Lung (tissue), 12 donors: Measurements from ENCODE around the gene DSE. TPM values are rescaled to one million over a fixed set of nuclear protein-coding genes. Genes with fewer than 3 reads are reported as not detected.
A peak's percentile ranks its signal among the peaks of the same experiment; 100 is the strongest.

Experiments used
- ATAC-seq: fragments of 200-7000 bp; cut with Tn5 transposase; one replicate; pipeline ENCODE4 v1.9.1; 2020; ENCODE audit warnings: moderate number of reproducible peaks; ENCODE audit not compliant: insufficient read depth, low FRiP score
- DNase-seq, 3 donors: peaks; one replicate each; pipeline ENCODE4 v3.0.0-alpha.2; 2013 to 2017
- H3K27ac ChIP-seq, 2 donors: one replicate each; pipeline ENCODE4 v1.5.1; 2013; ENCODE audit warnings: mild to moderate bottlenecking in 2 of 2, moderate library complexity in 2 of 2, control low read depth in 1 of 2, inconsistent platforms in 1 of 2, low read depth in 1 of 2, low read length in 1 of 2
- H3K27me3 ChIP-seq, 3 donors: one replicate each; pipeline ENCODE4 v1.5.1; 2013; ENCODE audit warnings: low read length in 2 of 3; ENCODE audit not compliant: control insufficient read depth in 3 of 3, insufficient read depth in 3 of 3
- H3K36me3 ChIP-seq, 4 donors: one replicate each; pipeline ENCODE4 v1.5.1; 2013; ENCODE audit warnings: low read length in 4 of 4, mild to moderate bottlenecking in 1 of 4, moderate library complexity in 1 of 4; ENCODE audit not compliant: control insufficient read depth in 4 of 4, insufficient read depth in 4 of 4
- H3K4me1 ChIP-seq, 5 donors: one replicate each; pipeline ENCODE4 v1.5.1; 2013; ENCODE audit warnings: low read length in 5 of 5, mild to moderate bottlenecking in 2 of 5, moderate library complexity in 1 of 5; ENCODE audit not compliant: control insufficient read depth in 5 of 5, insufficient read depth in 5 of 5
- H3K4me3 ChIP-seq: one replicate; pipeline ENCODE4 v1.5.1; 2013; ENCODE audit warnings: mild to moderate bottlenecking, control low read depth, moderate library complexity
- H3K9ac ChIP-seq, 2 donors: one replicate each; pipeline ENCODE4 v1.5.1; 2013; ENCODE audit warnings: low read length in 2 of 2, control low read depth in 1 of 2; ENCODE audit not compliant: insufficient read depth in 1 of 2
- H3K9me3 ChIP-seq, 4 donors: one replicate each; pipeline ENCODE4 v1.5.1; 2013; ENCODE audit warnings: low read length in 3 of 4, mild to moderate bottlenecking in 1 of 4, moderate library complexity in 1 of 4; ENCODE audit not compliant: control insufficient read depth in 4 of 4, insufficient read depth in 3 of 4
- CTCF ChIP-seq: IDR thresholded peaks from 2 replicates; pipeline ENCODE4 v1.5.1; 2012; ENCODE audit warnings: mild to moderate bottlenecking; ENCODE audit errors: control extremely low read depth, extremely low read depth
- WGBS, 2 donors: extraction: QIAGEN DNeasy Blood & Tissue Kit; methylation state at CpG; one replicate each; pipeline ENCODE4 v1.1.7; 2013; 5-methylcytosine and 5-hydroxymethylcytosine counted together
- polyA plus RNA-seq, 2 donors: library from polyadenylated mRNA; stranded (reverse); fragments of 200-250 nt; gene quantifications; one replicate each; pipeline ENCODE4 v1.2.1, GENCODE V29; 2013
- total RNA-seq, 2 donors: library from RNA; depleted of rRNA in 1 of 2; stranded (reverse); fragments of >200 nt in 1 of 2; gene quantifications; one replicate each; pipeline ENCODE4 v1.2.1, GENCODE V29; 2014 to 2021
- donor health status: control.
- donor health status: control.
- donor health status: Bipolar disorder and iron deficiency.
- donor health status: healthy.
- donor health status: DM: yes; HTN: yes; CAD: no.

The DSE gene
- total and polyA plus RNA-seq, 4 donors = 5.4 to 46.9 (median 42.4) TPM

DNA sequence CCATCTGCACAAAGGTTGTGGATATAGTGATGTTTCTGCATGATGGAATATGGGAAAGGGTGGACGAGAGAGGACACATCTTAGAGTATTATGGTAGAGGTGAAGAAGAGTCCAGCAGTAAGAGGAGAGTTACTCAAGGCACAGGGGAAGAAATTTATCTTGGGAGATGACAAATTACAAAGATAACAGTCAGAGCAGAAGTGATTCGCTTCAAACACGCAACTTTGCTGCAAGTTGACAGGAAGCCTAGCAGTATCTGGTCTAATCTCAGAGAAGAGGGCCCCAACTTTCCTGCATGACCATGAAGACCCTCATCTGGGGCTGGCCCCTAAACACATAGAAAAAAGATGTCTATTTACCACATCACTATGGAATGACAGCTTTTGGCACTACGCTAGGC is 89.2 kb downstream of the DSE start:
- WGBS, 2 donors = 89 to 93% methylated on average over 4 of the region's 4 CpGs
- peaks cover 0 to 15% (median 7%) of the 10 kb centered on the region in 5 donors for H3K4me1 ChIP-seq
- no peak for TF ChIP-seq CTCF
- no peak overlapping the region for H3K9ac ChIP-seq
- peaks cover 0 to 1% (median 0%) of the 10 kb centered on the region in 4 donors for H3K9me3 ChIP-seq
- ATAC-seq (no peak), DNase-seq (no peak)
- no peaks in the 10 kb centered on the region for H3K27me3 ChIP-seq
- no peak overlapping the region for H3K27ac ChIP-seq
- H3K4me3 ChIP-seq = no peak overlapping the region
- H3K36me3 ChIP-seq = no peaks in the 10 kb centered on the region

DNA sequence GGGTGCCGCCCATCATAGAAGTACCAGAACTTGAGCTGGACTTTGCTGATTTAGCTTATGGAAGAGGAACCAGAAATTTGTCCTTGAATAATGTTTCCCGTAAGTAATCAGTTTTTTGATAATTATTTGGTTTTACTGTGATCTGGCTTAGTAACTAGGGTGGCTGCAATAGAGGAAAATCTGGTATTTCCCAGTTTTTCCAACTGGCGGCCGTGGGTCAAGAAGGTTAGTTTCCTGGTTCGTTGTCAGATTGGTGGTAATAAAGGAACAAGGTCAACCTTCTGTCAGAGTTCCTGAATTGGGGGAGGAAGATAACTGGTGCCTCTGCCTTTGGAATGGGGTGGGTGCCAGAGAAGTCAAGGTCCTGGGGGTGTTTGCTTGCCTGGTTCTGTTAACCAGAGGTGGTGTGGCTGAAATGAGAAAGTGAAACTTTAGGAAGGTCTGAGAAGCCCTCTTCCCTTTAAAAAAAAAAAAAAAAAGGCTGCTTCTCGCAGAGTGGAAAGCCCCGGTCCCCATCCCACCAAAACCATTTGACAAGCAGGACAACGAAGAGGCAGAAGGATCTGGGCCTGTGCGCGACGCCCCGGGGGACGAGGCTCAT is 90.7 kb downstream of the DSE start, which contains the start of gene CALHM6:
Gene CALHM6 (plus strand): TSS at position 45 of the 601 bp plus-strand sequence. CDS start 555 bp downstream, at position 600.
- TF ChIP-seq CTCF = no peak
- Histone ChIP-seq H3K9me3 (peaks cover 0 to 1% (median 0%) of the 10 kb centered on the region in 4 donors), H3K36me3 (no peaks in the 10 kb centered on the region), H3K9ac (no peak within 1 kb of the TSS), H3K4me1 (peaks cover 0 to 17% (median 7%) of the 10 kb centered on the region in 5 donors), H3K27me3 (no peaks in the 10 kb centered on the region), H3K4me3 (peak within 1 kb of the TSS; percentile 41), H3K27ac (no peak within 1 kb of the TSS)
- ATAC-seq = no peak
- no peak for DNase-seq
- WGBS, 2 donors = 33 to 41% methylated on average over 13 of the region's 13 CpGs

- H3K9ac ChIP-seq = no peak overlapping the region
- H3K27ac ChIP-seq = no peak overlapping the region
- whole genome bisulfite sequencing, 2 donors = 4 to 11% methylated on average over 84 of the region's 84 CpGs
Observed at GRCh38 chr6:116461932-116462885, 91.5 kb downstream of the DSE start.

More at GRCh38 chr6:116461932-116462885, 91.5 kb downstream of the DSE start:
- DNase-seq = peak; percentile 70 to 83 (median 71)
- no peaks in the 10 kb centered on the region for H3K36me3 ChIP-seq
- H3K27me3 ChIP-seq = no peaks in the 10 kb centered on the region
- peak overlapping the region; percentile 41 for H3K4me3 ChIP-seq
- ATAC-seq = peak; percentile 48
- H3K4me1 ChIP-seq = peaks cover 0 to 24% (median 7%) of the 10 kb centered on the region in 5 donors
- TF ChIP-seq CTCF = no peak
- H3K9me3 ChIP-seq = peaks cover 0 to 1% (median 0%) of the 10 kb centered on the region in 4 donors
